MCF 10A (cell line): ENCODE results near the gene DDX10. TPM values are rescaled to one million over a fixed set of nuclear protein-coding genes. Genes with fewer than 3 reads are reported as not detected.

ENCODE experiments used
- BruUV-seq: library from RNA; stranded (reverse); fragments of 400-500 nt; replicated peaks from 2 replicates; lab custom pipeline; 2021; lab: Mats Ljungman, UMichigan
- CTCF ChIA-PET: fragments of 300-600 bp; sonication (Branson Sonifier 250); formaldehyde crosslinking; extraction: SDS; loops from one replicate; lab custom pipeline; 2021; ENCODE audit warnings: antibody characterized with exemption, inconsistent platforms; lab: Yijun Ruan, JAX
- POLR2A ChIA-PET: fragments of 300-600, 350-650 bp; sonication (Branson Sonifier 250); formaldehyde crosslinking; extraction: SDS; loops from one replicate; lab custom pipeline; 2020; ENCODE audit warnings: antibody characterized with exemption, inconsistent platforms; lab: Yijun Ruan, JAX
- DNase-seq: peaks from one replicate; pipeline ENCODE4 v3.0.0-alpha.2; 2018; ENCODE audit not compliant: unreplicated experiment
- H3K27ac Mint-ChIP-seq: one replicate; pipeline ENCODE4 v1.8.0; 2022; ENCODE audit warnings: mild to moderate bottlenecking, low read depth, mixed read lengths; ENCODE audit not compliant: unreplicated experiment
- H3K27me3 Mint-ChIP-seq: one replicate; pipeline ENCODE4 v1.8.0; 2022; ENCODE audit warnings: mixed read lengths; ENCODE audit not compliant: insufficient read depth, unreplicated experiment
- H3K36me3 Mint-ChIP-seq: one replicate; pipeline ENCODE4 v1.8.0; 2022; ENCODE audit warnings: mild to moderate bottlenecking, moderate library complexity, mixed read lengths; ENCODE audit not compliant: insufficient read depth, unreplicated experiment
- H3K4me1 Mint-ChIP-seq: one replicate; pipeline ENCODE4 v1.8.0; 2022; ENCODE audit warnings: mixed read lengths; ENCODE audit not compliant: insufficient read depth, unreplicated experiment
- H3K4me3 Mint-ChIP-seq: one replicate; pipeline ENCODE4 v1.8.0; 2022; ENCODE audit warnings: mild to moderate bottlenecking, moderate library complexity, mixed read lengths; ENCODE audit not compliant: unreplicated experiment
- H3K9me3 Mint-ChIP-seq: one replicate; pipeline ENCODE4 v1.8.0; 2022; ENCODE audit warnings: mixed read lengths; ENCODE audit not compliant: unreplicated experiment
- intact Hi-C: fragments of 100-400 bp; cut with micrococcal nuclease; formaldehyde crosslinking; loops from 2 replicates; pipeline ENCODE4 v1.14.1; 2022
- total RNA-seq: library from RNA; stranded (reverse); gene quantifications from 2 replicates; pipeline ENCODE4 v1.2.3, GENCODE V29; 2022
- TF ChIP-seq, protein P1 (sequence below): fragments of 200-600 bp; IDR thresholded peaks from one replicate; pipeline ENCODE4 v1.8.0; 2022; ENCODE audit warnings: antibody characterized with exemption, mild to moderate bottlenecking; ENCODE audit not compliant: unreplicated experiment

DDX10 gene
- total RNA-seq, 1 experiment from 2014 or later, result 113 TPM

DNA sequence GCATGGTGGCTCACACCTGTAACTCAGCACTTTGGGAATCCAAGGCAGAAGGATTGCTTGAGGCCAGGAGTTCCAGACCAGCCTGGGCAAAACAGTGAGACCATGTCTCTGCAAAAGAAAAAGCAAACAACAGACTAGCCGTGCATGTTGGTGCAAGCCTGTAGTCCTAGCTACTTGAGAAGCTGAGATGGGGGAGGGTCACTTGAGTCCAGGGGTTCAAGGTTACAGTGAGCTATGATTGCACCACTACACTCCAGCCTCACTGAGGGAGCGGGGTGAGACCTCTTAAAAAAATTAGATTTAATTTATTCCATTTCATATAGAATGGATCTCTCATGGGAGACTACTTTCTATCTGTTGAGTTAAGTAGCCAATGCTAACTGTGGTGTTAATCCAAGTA is 50.4 kb downstream of the DDX10 start:
- H3K36me3 Mint-ChIP-seq, result peaks cover 60% of the 10 kb centered on the region
- ChIA-PET CTCF (interaction anchor here (0.7 to 1.4 kb wide), 3 partner anchors 17 to 1683 kb away, joined by 3 to 8 read pairs (median 3); no protein-coding TSS in a partner anchor), POLR2A (no interaction called here)
- H3K27me3 Mint-ChIP-seq, result no peaks in the 10 kb centered on the region
- intact Hi-C loops, result no loop called here
- peaks cover 15% of the 10 kb centered on the region for H3K9me3 Mint-ChIP-seq
- peaks cover 6% of the 10 kb centered on the region for H3K4me1 Mint-ChIP-seq
- BruUV-seq, result no TSS peak
- TF ChIP-seq, protein P1, sequence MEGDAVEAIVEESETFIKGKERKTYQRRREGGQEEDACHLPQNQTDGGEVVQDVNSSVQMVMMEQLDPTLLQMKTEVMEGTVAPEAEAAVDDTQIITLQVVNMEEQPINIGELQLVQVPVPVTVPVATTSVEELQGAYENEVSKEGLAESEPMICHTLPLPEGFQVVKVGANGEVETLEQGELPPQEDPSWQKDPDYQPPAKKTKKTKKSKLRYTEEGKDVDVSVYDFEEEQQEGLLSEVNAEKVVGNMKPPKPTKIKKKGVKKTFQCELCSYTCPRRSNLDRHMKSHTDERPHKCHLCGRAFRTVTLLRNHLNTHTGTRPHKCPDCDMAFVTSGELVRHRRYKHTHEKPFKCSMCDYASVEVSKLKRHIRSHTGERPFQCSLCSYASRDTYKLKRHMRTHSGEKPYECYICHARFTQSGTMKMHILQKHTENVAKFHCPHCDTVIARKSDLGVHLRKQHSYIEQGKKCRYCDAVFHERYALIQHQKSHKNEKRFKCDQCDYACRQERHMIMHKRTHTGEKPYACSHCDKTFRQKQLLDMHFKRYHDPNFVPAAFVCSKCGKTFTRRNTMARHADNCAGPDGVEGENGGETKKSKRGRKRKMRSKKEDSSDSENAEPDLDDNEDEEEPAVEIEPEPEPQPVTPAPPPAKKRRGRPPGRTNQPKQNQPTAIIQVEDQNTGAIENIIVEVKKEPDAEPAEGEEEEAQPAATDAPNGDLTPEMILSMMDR, result no peak
- H3K27ac Mint-ChIP-seq, result no peak overlapping the region
- H3K4me3 Mint-ChIP-seq, result no peak overlapping the region
- no peak for DNase-seq

DNA sequence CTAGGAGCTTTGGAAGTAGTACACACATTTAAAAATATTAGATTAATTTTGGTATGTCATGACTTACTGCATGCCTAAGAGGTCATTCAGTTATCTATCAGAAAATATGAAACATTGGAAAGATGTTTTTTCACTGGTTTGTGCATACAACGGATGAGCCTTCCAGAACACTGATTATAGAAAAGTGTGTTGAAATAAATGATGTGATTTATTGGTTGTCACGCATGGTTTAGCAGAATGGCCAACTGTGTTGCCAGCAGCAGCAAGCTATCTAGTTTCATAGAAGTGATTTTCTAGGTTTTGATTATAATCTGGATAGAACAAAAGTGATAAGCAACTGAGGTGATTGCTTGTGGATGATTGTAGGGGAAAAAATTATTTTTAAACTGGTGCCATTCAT is 53.6 kb downstream of the DDX10 start:
- H3K36me3 Mint-ChIP-seq, result peaks cover 54% of the 10 kb centered on the region
- H3K27me3 Mint-ChIP-seq, result no peaks in the 10 kb centered on the region
- no peaks in the 10 kb centered on the region for H3K4me1 Mint-ChIP-seq
- DNase-seq, result no peak
- POLR2A ChIA-PET, result interaction anchor here (0.6 to 0.7 kb wide), 3 partner anchors 15 to 1473 kb away, joined by 3 read pairs; no protein-coding TSS in a partner anchor
- peak overlapping the region; percentile 16 for H3K27ac Mint-ChIP-seq
- CTCF ChIA-PET, result interaction anchor here (1.0 kb wide), 1 partner anchor 81 kb away, joined by 4 read pairs; no protein-coding TSS in a partner anchor
- H3K4me3 Mint-ChIP-seq, result no peak overlapping the region
- no TSS peak for BruUV-seq
- H3K9me3 Mint-ChIP-seq, result no peaks in the 10 kb centered on the region
- intact Hi-C loops, result no loop called here
- TF ChIP-seq, protein P1, result no peak

DNA sequence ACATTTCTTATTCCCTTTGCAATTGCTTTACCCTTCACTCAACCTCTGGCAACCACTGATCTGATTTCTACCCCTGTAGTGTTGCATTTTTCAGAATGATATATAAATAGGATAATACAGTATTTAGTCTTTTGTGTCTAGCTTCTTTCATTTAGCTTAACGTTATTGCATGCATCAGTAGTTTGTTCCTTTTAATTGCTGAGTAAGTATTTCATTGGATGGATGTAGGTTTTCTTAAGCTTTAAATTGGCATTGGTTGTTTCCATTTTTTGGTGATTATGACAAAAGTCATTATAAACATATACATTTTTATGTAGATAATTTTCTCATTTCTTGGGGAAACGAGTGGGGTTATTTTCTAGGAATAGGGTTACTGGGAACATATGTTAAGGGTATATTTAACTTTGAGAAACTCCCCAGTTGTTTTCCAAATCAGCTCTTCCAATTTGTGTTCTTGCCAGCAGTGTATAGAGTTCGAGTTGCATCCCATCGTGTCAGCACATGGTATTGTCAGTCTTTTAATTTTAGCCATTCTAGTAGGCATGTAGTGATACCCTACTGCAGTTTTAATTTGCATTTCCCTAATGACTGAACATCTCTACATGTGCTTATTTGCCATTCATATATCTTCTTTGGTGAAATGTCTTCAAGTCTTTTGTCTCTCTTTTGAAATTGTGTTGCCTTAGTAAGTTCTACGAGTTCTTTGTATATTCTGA is 60.3 kb downstream of the DDX10 start:
- no peak overlapping the region for H3K27ac Mint-ChIP-seq
- peaks cover 20% of the 10 kb centered on the region for H3K36me3 Mint-ChIP-seq
- intact Hi-C loops, result no loop called here
- H3K9me3 Mint-ChIP-seq, result peaks cover 12% of the 10 kb centered on the region
- H3K4me1 Mint-ChIP-seq, result no peaks in the 10 kb centered on the region
- no peak for DNase-seq
- TF ChIP-seq, protein P1, result no peak
- no TSS peak for BruUV-seq
- ChIA-PET CTCF (interaction anchor here (1.3 to 1.7 kb wide), 2 partner anchors 9 to 42 kb away, joined by 3 to 5 read pairs; no protein-coding TSS in a partner anchor), POLR2A (interaction anchor here (0.7 kb wide), 2 partner anchors 10 to 11 kb away, joined by 3 read pairs; no protein-coding TSS in a partner anchor)
- no peak overlapping the region for H3K4me3 Mint-ChIP-seq
- no peaks in the 10 kb centered on the region for H3K27me3 Mint-ChIP-seq

DNA sequence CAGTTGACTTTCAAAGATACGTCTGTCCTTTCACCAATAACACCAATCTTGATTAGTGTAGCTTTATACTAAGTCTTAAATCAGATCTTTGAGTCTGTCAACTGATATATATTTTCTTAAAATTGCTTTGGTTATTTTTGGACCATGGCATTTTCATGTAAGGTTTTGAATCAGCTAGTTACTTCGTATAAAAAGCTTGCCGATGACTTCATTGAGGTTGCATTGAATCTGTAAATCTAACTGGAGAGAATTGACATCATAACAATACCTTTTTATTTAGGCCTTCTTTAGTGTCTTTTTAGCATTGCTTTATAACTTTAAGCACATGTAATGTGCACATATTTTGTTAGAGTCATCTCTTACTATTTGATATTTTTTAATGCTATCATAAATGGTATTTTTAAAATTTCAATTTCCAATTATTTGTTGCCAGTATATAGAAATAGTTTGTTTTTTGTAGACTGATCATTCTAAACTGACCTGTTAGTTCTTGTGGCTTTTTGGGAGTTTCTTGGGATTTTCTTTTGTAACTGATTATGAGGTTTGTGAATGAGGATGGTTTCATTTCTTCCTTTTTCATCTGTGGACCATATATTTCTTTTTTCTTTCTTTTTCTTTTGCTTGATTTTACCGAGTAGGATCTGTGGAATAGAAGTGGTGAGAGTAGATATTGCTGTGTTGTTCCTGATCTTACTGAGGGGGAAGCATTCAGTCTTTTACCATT is 61.4 kb downstream of the DDX10 start:
- BruUV-seq, result no TSS peak
- ChIA-PET CTCF (interaction anchor here (0.8 kb wide), 1 partner anchor 9 kb away, joined by 4 read pairs; no protein-coding TSS in a partner anchor), POLR2A (interaction anchor here (0.7 kb wide), 1 partner anchor 9 kb away, joined by 3 read pairs; no protein-coding TSS in a partner anchor)
- TF ChIP-seq, protein P1, result no peak
- no peaks in the 10 kb centered on the region for H3K4me1 Mint-ChIP-seq
- peaks cover 21% of the 10 kb centered on the region for H3K36me3 Mint-ChIP-seq
- H3K27me3 Mint-ChIP-seq, result no peaks in the 10 kb centered on the region
- H3K9me3 Mint-ChIP-seq, result peaks cover 12% of the 10 kb centered on the region
- no peak for DNase-seq
- H3K27ac Mint-ChIP-seq, result no peak overlapping the region
- intact Hi-C loops, result no loop called here
- no peak overlapping the region for H3K4me3 Mint-ChIP-seq
